Head of caudate nucleus (tissue), 42 donors: ENCODE measurements around the gene OSMR.
"Not testable (repeated sequence)": the region's sequence is repeated elsewhere in the genome, so short reads cannot be mapped to it uniquely, and the experiment has no call there.

Source experiments
- DNase-seq, 42 donors: peaks; one replicate each; pipeline versions ENCODE4 v3.0.0 to v3.0.0-alpha.2; 2020 to 2021; ENCODE audit warnings: mixed read lengths in 7 of 42
- intact Hi-C: fragments of 100-400 bp; cut with DNase I; formaldehyde crosslinking; loops from one replicate; pipeline ENCODE4 v1.15.0; 2022

The OSMR gene

DNA sequence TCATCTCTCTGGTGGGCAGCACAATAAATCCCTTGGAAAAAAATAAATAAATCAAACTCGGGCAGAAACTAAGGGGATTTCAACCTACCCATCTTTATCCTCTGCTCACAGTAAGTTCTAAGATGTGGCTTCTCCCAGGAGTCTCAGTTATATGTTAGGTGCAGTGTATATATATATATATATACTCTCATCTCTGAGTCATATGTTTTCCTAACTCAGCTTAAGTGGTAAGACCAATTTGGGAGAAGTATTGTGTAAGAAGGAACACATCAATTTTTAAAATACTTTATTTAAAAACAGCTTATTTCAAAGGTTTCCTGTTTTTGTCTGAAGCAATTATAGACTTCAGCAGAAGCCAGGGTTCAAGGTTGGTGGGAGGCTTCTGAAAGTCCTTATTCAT lies 20.3 kb upstream of the OSMR start:
- intact Hi-C loops, result no loop called here

DNA sequence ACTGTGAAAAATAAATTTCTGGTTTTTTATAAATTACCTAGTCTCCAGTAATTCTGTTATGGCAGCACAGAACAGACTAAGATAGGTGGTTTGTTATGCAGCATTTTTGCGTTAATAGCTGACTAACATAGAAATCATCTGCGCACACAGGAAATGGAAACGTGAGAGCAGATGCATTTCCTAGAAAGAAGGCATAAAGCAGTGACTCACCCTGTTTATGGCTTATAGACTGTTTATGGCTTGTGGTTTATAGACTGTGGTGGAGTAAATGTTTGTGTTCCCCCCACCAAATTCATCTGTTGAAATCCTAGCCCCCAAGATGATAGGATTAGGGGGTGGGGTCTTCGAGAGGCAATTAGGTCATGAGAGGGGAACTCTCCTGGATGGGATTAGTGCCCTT lies 18.3 kb upstream of the OSMR start:
- intact Hi-C loops, result no loop called here
- DNase-seq, result no peak

More for the DNA sequence above, 20.3 kb upstream of the OSMR start:
- no peak for DNase-seq

DNA sequence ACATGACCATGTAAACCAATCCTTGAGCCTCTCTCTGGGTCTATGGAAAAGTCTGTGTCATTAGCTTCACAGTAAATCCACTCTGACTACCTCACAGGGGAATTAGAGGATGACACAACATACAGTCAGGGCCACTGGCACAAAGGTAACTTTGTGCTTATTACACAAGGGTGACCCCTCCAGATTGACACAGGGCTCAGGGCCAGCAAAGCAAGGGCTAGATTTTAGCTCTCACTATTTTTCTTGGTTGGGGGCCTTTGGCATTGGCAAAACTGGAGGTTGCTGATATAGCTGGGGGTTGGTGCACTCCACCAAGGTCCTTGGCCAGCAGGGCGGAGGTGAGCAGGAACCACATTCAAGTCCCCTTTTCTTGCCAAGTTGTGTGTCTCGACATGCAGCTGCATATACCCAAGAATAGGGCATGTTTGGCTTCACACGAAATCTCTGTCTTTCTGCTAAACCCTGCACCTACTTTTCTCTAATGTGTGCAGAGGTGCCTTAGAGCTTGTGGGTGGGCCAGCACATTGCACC lies 15.2 kb upstream of the OSMR start:
- DNase-seq, result no peak

DNA sequence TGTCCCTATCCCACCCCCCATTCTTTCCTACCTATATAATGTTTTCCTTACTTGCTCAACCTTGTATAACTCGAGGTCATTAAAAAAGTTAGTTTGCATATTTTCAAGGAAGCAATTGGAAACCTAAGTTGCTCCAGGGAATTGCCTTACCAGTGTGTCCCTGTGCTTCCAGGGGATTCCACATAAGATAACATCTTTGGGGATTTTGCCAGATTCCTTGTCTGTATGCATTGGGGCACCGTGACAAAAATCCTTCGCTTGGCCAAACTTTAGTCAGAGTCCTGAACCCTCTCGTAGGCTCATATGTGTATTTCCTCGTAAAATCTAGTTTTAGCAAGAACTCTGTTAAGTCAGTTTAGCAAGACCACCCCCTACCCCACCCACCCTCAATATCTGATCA lies 14.7 kb upstream of the OSMR start:
- no peak for DNase-seq
- intact Hi-C loops, result no loop called here

More for the DNA sequence above, 15.2 kb upstream of the OSMR start:
- intact Hi-C loops, result no loop called here

DNA sequence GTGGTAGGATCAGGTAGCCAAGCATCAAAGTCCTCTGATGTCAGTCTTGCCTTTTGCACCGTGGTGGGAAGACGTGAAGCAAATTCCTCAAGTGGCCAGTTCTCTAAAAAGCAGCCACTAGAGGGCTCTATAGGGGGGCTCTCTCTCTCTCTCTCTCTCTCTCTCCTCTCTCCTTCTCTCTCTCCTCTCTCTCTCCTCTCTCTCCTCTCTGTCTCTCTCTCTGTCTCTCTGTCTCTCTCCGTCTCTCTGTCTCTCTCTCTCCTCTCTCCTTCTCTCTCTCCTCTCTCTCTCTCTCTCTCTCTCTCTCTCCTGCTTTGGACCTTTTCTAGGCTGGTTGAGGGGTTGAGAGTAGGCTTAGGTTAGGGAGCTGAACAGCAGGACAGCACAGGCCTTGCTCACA lies 13.9 kb upstream of the OSMR start:
- DNase-seq, result peak in 7 of 42 donors; percentile 20 to 57 (median 23)
- intact Hi-C loops, result no loop called here

GRCh38 chr5:38832810-38833209 lies 13.0 kb upstream of the OSMR start:
- no peak for DNase-seq
- intact Hi-C loops, result no loop called here

GRCh38 chr5:38835887-38836286 lies 9.9 kb upstream of the OSMR start:
- intact Hi-C loops, result no loop called here

DNA sequence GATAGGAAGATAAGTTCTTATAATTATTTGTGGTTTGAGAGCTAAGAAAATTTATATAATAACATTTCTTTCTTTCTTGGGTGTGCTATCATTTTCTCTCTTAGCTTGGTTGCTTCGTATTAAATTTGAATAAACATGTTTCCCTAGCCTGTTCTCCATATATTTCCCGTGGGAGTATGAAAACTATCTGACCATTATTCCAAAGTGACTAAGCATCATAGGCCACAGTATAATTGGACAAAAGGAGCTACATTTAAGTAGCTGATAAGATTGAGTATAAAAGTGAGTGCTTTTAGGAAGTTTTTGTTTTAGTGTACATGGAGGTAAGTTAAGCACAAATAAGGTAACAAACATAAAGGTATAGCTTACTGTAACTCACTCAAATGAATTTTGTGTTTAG lies 8.4 kb upstream of the OSMR start:
- intact Hi-C loops, result no loop called here
- no peak for DNase-seq

More at GRCh38 chr5:38835887-38836286, 9.9 kb upstream of the OSMR start:
- DNase-seq, result no peak

DNA sequence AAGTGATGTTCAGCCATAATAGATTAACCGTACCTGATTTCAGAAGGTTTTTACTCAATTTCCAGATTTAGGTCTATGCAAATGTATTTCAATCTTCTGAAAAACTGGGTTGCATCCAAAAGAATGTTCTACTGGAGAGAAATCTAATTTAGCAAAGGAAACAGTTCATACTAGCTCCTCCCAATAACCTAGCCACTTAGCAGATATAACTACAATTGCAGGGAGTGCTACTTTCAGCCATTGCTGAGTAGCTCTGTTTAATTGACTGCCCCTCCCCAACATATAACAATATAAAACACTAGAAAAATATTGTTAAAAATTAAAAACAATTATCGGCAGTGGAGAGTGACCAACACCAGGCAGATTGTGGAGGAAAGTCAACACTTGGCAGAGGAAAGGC lies 7.9 kb upstream of the OSMR start:
- intact Hi-C loops, result no loop called here
- DNase-seq, result no peak

- DNase-seq, result no peak
- intact Hi-C loops, result no loop called here
Measured at GRCh38 chr5:38843665-38844064, 2.1 kb upstream of the OSMR start.

DNA sequence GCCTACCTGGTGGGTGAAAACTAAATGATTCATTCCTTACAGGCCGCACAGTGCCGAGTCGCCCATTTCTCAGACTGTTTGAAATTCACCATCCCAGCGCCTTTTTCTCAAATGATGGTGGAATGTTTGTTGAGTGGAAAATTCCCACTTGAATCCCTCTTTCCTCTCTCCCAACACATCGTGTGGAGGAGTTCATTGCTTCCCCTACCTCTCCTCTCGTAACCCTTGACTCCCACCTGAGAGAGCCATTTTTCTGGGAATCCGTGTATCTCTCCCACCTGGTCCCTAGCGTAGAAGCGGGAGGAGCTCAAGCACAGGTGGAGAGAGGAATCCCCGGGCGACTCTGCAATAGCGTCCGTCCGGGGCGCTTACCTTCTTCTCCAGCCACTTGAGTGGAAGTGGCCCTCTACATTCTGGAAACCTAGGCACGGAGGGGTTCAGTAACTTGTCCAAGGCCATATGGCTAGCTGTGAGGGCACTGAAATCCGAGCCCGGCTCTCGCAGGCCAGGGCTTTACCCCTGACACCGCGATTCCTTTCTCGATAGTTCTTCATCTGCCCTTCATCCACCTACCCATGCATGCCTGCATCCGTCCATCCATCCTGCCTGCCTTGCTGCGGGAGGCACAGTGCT lies 683 bp downstream of the OSMR start:
- DNase-seq, result no peak
- intact Hi-C loops, result no loop called here

- intact Hi-C loops, result no loop called here
- no peak for DNase-seq
Measured at GRCh38 chr5:38847559-38848347, 1.9 kb downstream of the OSMR start.

DNA sequence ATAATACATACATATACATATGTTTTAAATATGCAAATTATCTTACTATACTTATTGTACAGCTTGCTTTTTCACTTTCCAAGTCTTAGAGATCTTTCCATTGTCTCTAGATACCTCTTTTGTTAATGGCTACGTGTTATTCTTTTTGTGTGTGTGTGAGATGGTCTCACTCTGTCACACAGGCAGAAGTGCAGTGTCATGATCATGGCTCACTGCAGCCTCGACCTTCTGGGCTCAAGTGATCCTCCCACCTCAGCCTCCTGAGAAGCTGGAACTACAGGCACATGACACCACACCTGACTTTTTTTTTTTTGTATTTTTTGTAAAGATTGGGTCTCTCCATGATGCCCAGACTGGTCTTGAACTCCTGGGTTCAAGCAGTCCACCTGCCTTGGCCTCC lies 2.8 kb downstream of the OSMR start:
- intact Hi-C loops, result no loop called here
- DNase-seq, result no peak

DNA sequence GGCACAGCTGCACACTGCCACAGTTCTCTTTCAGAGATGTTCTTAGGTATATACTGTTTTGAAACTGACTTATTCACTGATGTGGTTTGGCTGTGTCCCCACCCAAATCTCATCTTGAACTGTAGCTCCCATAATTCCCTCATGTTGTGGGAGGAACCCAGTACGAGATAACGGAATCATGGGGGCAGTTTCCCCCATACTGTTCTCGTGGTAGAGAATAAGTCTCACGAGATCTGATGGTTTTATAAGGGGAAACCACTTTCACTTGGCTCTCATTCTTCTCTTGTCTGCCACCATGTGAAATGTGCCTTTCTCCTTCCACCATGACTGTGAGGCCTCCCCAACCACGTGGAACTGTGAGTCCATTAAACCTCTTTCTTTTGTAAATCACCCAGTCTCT lies 5.8 kb downstream of the OSMR start:
- intact Hi-C loops, DNase-seq: not testable (repeated sequence)

DNA sequence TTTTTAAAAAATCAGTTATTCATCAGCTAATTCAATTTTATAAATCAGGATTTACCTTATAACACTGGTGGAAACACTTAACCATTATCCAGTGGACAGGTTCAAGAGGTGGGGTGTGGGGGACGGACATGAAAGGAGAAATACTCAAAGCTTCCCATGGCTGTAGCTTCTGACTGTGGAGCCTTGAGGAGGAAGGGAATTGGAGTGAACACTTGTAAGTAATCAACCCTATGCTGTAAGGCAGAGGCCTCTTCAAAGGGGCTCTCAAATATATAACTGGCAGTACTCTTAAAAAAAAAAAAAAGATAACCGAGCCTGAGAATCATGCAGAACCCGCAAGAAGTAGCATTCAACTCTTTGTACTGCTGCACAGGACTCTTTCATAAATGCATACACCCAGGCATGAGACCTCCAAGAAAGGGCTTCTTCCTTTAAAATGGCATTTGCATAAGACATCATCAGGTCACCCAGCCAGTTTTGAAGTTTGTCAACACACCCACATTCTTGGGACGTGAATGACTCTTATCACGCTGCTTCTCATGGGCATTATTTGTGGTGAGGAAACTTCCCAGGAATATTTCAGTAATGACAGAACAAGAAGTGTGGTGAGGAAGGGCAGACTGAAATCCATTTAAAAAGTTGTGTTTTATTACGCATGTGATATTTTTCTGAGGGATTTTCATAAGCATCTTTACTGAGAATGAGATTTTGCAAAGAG lies 8.1 kb downstream of the OSMR start:
- no peak for DNase-seq
- intact Hi-C loops, result no loop called here

DNA sequence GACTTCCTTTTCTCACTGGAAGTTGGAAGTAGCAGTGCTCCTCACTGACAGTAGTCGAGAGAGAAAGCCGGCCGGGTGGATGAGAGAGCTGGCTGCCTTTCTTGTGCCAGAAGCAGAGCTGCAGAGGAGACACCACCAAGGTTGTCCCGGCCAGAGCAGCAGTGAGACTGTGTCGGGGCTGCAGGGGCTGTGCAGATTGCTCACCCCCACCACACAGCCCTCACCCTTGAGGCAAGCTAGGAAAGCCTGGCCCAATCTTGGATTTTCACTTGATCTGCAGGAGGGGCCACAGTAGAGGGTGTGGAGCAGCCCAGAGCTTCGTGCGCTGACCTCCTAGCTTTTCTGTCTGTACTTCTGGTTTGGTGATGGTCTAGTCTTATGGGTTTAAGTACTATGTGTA lies 9.1 kb downstream of the OSMR start:
- DNase-seq, result no peak

GRCh38 chr5:38856660-38857059 lies 10.8 kb downstream of the OSMR start:
- DNase-seq, result no peak
- intact Hi-C loops, result no loop called here

More for the DNA sequence above, 9.1 kb downstream of the OSMR start:
- intact Hi-C loops, result no loop called here

GRCh38 chr5:38858839-38859238 lies 13.0 kb downstream of the OSMR start:
- no peak for DNase-seq
- intact Hi-C loops, result no loop called here

DNA sequence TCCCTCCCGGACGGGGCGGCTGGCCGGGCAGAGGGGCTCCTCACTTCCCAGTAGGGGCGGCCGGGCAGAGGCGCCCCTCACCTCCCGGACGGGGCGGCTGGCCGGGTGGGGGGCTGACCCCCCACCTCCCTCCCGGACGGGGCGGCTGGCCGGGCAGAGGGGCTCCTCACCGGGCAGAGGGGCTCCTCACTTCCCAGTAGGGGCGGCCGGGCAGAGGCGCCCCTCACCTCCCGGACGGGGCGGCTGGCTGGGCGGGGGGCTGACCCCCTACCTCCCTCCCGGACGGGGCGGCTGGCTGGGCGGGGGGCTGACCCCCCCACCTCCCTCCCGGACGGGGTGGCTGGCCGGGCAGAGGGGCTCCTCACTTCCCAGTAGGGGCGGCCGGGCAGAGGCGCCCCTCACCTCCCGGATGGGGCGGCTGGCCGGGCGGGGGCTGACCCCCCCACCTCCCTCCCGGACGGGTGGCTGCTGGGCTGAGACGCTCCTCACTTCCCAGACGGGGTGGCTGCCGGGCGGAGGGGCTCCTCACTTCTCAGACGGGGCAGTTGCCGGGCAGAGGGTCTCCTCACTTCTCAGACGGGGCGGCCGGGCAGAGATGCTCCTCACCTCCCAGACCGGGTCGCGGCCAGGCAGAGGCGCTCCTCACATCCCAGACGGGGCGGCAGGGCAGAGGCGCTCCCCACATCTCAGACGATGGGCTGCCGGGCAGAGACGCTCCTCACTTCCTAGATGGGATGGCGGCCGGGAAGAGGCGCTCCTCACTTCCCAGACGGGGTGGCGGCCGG lies 16.4 kb downstream of the OSMR start:
- intact Hi-C loops, DNase-seq: not testable (repeated sequence)
